Neuron (in vitro differentiated cells): ENCODE data around the gene PAQR6.
"Not testable (repeated sequence)": the region's sequence is repeated elsewhere in the genome, so short reads cannot be mapped to it uniquely, and the experiment has no call there.

Experiments
- H2AFZ ChIP-seq: one replicate; pipeline ENCODE4 v1.6.1; 2013; ENCODE audit warnings: low read depth, mild to moderate bottlenecking, inconsistent platforms, low read length, moderate library complexity
- H3K27me3 ChIP-seq: one replicate; pipeline ENCODE4 v1.6.1; 2013; ENCODE audit warnings: low read length; ENCODE audit not compliant: insufficient read depth
- H3K36me3 ChIP-seq: one replicate; pipeline ENCODE4 v1.6.1; 2013; ENCODE audit warnings: low read length; ENCODE audit not compliant: insufficient read depth
- H3K4me1 ChIP-seq: one replicate; pipeline ENCODE4 v1.6.1; 2013; ENCODE audit warnings: low read length; ENCODE audit not compliant: insufficient read depth
- H3K4me3 ChIP-seq: 2 replicates; pipeline ENCODE4 v1.5.1; 2013; ENCODE audit warnings: mild to moderate bottlenecking, low read length, moderate library complexity
- H3K9me3 ChIP-seq: one replicate; pipeline ENCODE4 v1.6.1; 2013; ENCODE audit warnings: low read length

Gene PAQR6

DNA sequence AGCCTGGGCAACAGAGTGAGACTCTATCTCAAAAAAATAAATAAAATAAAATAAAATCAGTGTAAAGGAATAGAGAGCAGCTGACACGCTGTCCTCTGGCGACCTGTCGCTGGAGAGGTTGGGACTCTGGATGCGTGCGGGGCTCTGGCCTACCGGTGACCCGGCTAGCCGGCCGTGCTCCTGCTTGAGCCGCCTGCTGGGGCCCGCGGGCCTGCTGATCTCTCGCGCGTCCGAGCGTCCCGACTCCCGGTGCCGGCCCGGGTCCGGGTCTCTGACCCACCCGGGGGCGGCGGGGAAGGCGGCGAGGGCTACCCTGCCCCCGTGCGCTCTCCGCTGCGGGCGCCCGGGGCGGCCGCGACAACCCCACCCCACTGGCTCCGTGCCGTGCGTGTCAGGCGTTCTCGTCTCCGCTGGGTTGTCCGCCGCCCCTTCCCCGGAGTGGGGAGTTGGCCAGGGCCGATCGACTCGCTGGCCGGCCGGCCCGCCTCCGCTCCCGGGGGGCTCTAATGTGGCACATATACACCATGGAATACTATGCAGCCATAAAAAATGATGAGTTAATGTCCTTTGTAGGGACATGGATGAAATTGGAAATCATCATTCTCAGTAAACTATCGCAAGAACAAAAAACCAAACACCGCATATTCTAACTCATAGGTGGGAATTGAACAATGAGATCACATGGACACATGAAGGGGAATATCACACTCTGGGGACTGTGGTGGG lies 31.3 kb downstream of the PAQR6 start:
- peaks cover 21% of the 10 kb centered on the region for H3K36me3 ChIP-seq
- not testable (repeated sequence) for H3K9me3 ChIP-seq, H3K4me1 ChIP-seq, H3K27me3 ChIP-seq, H2AFZ ChIP-seq, H3K4me3 ChIP-seq

DNA sequence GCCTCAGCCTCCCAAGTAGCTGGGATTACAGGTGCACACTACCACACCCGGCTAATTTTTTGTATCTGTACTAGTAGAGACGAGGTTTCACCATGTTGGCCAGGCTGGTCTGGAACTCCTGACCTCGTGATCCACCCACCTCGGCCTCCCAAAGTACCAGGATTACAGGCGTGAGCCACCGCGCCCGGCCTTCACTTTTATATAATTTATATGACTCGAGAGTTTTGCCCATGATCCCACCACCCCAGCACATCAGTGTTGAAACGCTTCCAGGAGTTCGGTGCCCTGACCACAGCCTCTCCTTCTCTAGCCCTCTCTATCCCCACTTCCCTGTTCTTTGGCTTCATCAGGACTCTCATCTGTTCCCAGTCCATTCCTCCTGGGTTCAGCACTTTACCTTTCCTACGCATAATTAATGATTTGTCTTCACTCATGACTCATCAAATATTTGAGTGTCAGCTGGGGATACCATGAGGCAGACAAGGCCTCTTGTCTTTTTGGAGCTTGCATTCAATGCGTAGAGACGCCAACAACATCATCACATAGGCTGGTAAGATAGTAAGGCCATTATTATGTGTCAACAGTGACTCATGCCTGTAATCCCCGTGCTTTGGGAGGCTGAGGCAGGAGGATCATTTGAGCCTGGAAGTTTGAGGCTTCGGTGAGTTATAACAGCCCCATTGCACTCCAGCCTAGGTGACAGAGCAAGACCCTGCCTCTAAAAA lies 33.7 kb downstream of the PAQR6 start:
- peaks cover 27% of the 10 kb centered on the region for H3K36me3 ChIP-seq

DNA sequence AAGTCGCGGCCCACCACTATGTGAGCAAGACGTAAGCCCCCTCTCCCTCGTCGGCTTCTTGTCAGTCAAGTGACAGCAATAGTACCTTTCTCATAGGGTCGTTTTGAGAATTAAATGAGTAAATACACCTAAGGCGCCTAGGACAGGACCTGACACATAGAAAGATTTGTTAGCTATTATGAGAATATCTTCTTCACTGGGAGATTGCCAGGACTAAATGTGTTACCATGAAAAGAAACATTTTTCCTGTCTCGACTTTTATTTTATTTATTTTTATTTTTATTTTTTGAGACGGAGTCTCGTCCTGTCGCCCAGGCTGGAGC lies 34.3 kb downstream of the PAQR6 start:
- H3K4me3 ChIP-seq = peak overlapping the region; percentile 99
- H3K27me3 ChIP-seq = no peaks in the 10 kb centered on the region
- H3K4me1 ChIP-seq = peaks cover 10% of the 10 kb centered on the region
- peaks cover 31% of the 10 kb centered on the region for H3K36me3 ChIP-seq
- H3K9me3 ChIP-seq = no peaks in the 10 kb centered on the region
- H2AFZ ChIP-seq = peak overlapping the region; percentile 35

More for the DNA sequence above, 33.7 kb downstream of the PAQR6 start:
- Histone ChIP-seq H3K9me3 (no peaks in the 10 kb centered on the region), H3K4me3 (peak overlapping the region; percentile 99), H3K27me3 (no peaks in the 10 kb centered on the region), H2AFZ (no peak overlapping the region), H3K4me1 (peaks cover 10% of the 10 kb centered on the region)

DNA sequence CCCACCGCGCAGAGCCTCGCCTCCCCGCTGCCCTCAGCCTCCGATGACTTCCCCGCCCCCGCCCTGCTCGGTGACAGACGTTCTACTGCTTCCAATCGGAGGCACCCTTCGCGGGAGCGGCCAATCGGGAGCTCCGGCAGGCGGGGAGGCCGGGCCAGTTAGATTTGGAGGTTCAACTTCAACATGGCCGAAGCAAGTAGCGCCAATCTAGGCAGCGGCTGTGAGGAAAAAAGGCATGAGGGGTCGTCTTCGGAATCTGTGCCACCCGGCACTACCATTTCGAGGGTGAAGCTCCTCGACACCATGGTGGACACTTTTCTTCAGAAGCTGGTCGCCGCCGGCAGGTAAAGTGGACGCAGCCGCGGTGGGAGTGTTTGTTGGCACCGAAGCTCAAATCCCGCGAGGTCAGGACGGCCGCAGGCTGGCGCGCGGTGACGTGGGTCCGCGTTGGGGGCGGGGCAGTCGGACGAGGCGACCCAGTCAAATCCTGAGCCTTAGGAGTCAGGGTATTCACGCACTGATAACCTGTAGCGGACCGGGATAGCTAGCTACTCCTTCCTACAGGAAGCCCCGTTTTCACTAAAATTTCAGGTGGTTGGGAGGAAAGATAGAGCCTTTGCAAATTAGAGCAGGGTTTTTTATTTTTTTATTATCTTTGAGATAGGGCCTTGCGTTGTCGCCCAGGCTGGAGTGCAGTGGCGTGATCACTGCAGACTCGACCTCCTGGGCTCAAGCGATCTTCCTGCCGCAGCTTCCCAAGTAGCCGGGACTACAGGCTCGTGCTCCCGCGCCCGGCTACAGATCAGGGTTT lies 34.8 kb downstream of the PAQR6 start, which contains the start of gene PMF1:
TSS of gene PMF1 (plus strand) at position 175 of the 811 bp plus-strand sequence. CDS start at position 184, 9 bp downstream.
- peak within 1 kb of the TSS; percentile 90 for H2AFZ ChIP-seq
- no peaks in the 10 kb centered on the region for H3K27me3 ChIP-seq
- no peaks in the 10 kb centered on the region for H3K9me3 ChIP-seq
- peaks cover 10% of the 10 kb centered on the region for H3K4me1 ChIP-seq
- H3K36me3 ChIP-seq = peaks cover 31% of the 10 kb centered on the region
- peak within 1 kb of the TSS; percentile 99 for H3K4me3 ChIP-seq

DNA sequence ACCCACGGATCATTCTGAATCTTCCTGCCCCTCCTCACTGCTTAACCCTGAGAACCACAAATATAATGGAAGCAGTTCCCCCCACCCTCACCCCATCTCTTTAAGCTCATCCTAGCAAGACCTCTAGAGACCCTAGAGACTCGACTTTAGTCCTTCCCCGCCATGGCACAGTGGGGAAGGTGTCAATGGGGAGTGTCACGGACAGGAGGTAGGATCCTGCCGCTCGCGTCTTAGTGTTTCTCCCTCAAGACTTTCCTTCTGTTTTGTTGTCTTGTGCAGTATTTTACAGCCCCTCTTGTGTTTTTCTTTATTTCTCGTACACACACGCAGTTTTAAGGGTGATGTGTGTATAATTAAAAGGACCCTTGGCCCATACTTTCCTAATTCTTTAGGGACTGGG lies 35.7 kb downstream of the PAQR6 start:
- Histone ChIP-seq H2AFZ (peak overlapping the region; percentile 90), H3K4me3 (peak overlapping the region; percentile 99), H3K27me3 (no peaks in the 10 kb centered on the region), H3K36me3 (peaks cover 36% of the 10 kb centered on the region), H3K9me3 (no peaks in the 10 kb centered on the region), H3K4me1 (peaks cover 10% of the 10 kb centered on the region)

DNA sequence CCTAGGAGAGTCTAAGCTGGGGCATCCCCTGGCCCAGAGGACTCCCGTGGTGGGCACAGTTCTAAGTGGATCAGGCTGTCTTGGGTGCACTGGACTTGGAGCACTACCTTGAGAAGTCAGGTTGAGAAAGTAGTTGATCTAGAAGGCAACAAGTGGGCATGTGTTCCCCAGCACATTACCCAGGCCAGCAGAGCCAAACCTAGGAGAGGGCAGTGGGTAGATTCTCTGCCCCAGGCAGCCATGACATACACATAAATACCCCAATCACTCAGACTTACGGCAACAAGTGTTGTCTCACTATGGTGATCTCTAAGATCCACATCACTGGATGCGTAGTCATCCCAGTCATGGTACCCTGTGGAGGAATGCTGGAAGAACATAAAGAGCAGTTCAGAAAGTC lies 36.6 kb downstream of the PAQR6 start:
- no peaks in the 10 kb centered on the region for H3K9me3 ChIP-seq
- peaks cover 39% of the 10 kb centered on the region for H3K36me3 ChIP-seq
- no peak overlapping the region for H2AFZ ChIP-seq
- H3K27me3 ChIP-seq = no peaks in the 10 kb centered on the region
- no peak overlapping the region for H3K4me3 ChIP-seq
- peaks cover 10% of the 10 kb centered on the region for H3K4me1 ChIP-seq

DNA sequence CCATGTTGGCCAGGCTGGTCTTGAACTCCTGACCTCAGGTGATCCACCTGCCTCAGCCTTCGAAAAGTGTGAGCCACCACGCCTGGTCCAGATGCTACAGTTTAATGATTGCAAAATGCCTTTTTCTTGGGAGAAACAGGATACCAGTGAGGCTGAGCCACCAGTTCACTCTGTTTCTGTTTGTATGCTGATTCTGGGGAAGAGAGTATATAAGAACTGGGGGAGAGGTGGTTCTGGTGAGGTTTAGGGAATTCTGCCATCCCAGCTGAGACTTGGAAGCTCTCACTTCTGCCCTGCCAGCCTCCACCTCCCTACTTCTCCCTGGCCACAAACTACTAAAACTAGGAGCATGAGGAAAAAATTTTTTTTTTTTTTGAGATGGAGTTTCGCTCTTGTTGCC lies 43.2 kb downstream of the PAQR6 start:
- Histone ChIP-seq H3K27me3 (no peaks in the 10 kb centered on the region), H2AFZ (no peak overlapping the region), H3K9me3 (no peaks in the 10 kb centered on the region), H3K4me3 (no peak overlapping the region), H3K36me3 (peaks cover 27% of the 10 kb centered on the region), H3K4me1 (no peaks in the 10 kb centered on the region)

DNA sequence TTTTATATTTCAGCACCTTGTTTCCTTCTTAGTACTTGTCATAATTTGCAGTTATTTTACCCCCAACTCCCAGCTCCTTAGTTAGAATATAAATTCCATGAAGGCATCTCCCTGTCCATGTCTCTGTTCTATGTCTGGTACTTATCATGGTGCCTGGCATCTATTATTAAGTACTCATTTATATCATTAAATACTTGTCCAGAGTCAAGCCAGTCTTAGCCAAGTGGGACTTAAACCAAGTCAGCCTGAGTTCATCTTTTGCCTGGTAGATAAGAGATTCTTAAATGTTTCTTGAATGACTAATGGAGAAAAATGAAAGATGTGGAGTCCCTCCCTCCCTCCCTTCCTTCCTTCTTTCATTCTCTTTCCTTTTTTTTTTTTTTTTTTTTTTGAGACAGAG lies 44.5 kb downstream of the PAQR6 start:
- Histone ChIP-seq H3K27me3 (no peaks in the 10 kb centered on the region), H3K9me3 (no peaks in the 10 kb centered on the region), H3K36me3 (peaks cover 26% of the 10 kb centered on the region), H3K4me1 (no peaks in the 10 kb centered on the region), H3K4me3 (no peak overlapping the region), H2AFZ (no peak overlapping the region)

DNA sequence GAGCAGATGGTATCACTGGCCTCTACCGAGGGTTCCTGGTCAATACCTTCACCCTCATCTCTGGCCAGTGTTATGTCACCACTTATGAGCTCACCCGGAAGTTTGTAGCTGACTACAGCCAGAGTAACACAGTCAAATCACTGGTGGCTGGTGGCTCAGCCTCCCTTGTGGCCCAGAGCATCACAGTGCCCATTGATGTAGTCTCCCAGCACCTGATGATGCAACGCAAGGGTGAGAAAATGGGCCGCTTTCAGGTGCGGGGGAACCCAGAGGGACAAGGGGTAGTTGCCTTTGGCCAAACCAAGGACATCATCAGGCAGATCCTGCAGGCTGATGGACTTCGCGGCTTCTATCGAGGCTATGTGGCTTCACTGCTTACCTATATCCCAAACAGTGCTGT lies 47.8 kb downstream of the PAQR6 start:
- Histone ChIP-seq H3K9me3 (no peaks in the 10 kb centered on the region), H3K4me1 (no peaks in the 10 kb centered on the region), H3K36me3 (peaks cover 17% of the 10 kb centered on the region), H3K27me3 (no peaks in the 10 kb centered on the region), H2AFZ (no peak overlapping the region), H3K4me3 (no peak overlapping the region)

DNA sequence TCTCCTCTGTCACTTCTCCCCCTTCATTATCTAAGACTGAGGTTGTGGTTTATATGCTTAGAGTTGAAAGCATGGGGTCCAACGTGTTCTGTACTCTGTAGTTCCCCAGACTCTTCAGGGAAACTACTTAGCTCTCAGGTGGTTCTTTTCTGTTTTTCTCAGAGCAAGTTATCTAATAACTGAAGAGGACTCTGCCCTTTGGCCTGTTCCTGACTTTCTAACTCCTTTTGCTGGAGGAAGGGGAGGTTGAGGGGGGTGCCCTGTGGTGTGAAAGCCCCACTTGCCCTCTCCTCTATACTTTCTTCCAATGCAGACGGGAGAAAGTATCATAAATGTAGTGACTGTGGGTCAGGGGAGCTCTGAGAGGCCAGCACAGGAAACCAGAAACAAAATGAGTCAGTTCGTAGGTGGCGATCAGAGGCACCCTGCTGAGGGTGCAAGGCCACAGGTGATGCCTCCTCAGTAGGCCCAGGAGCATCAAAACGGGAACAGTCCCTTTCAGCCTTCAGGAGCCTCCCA lies 49.0 kb downstream of the PAQR6 start:
- Histone ChIP-seq H3K9me3 (no peaks in the 10 kb centered on the region), H3K4me3 (no peak overlapping the region), H3K27me3 (no peaks in the 10 kb centered on the region), H3K36me3 (peaks cover 15% of the 10 kb centered on the region), H3K4me1 (peaks cover 8% of the 10 kb centered on the region), H2AFZ (no peak overlapping the region)

DNA sequence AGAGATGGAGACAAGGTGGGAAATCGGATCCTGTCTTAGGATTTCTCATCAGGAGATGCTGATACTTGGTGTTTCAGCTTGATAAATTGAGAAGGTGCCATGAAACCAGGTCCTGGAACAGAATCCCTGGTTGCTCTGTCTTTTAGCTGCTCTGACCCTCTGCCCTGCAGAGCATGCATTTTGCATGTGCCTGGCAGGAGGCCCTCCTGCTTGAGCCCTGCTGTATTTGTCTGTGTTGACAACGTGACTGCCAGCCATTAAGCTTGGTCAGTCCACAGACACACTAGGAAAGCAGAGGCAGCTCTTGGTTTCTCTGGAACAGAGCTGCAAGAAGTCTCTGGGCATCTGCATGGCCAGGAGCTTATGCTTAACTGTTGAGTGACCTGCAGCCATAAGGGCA lies 51.4 kb downstream of the PAQR6 start:
- H3K36me3 ChIP-seq = peaks cover 10% of the 10 kb centered on the region
- no peaks in the 10 kb centered on the region for H3K27me3 ChIP-seq
- H3K9me3 ChIP-seq = no peaks in the 10 kb centered on the region
- H3K4me3 ChIP-seq = no peak overlapping the region
- H2AFZ ChIP-seq = no peak overlapping the region
- H3K4me1 ChIP-seq = peaks cover 8% of the 10 kb centered on the region

DNA sequence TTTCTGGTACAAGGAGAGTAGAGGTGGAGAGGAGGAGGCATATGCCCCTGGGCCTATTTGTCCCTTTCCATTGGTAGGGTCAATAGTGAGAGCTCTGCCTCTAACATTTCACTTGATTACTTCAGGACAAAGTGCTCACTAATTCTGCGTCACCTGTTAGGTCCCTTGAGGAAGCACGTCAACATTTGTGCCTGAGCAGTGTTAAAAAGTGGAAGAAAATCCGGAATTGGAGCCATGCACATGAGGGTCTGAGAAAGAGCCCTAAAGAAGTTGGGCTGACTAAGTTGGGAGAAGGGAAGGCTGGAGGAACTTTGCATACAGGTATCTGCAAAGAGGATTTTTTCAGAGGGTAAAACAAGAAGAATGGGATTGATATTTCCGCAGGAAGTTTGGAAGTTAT lies 52.0 kb downstream of the PAQR6 start:
- Histone ChIP-seq H3K27me3 (no peaks in the 10 kb centered on the region), H3K9me3 (no peaks in the 10 kb centered on the region), H3K4me1 (peaks cover 8% of the 10 kb centered on the region), H3K36me3 (peaks cover 10% of the 10 kb centered on the region), H3K4me3 (no peak overlapping the region), H2AFZ (no peak overlapping the region)

DNA sequence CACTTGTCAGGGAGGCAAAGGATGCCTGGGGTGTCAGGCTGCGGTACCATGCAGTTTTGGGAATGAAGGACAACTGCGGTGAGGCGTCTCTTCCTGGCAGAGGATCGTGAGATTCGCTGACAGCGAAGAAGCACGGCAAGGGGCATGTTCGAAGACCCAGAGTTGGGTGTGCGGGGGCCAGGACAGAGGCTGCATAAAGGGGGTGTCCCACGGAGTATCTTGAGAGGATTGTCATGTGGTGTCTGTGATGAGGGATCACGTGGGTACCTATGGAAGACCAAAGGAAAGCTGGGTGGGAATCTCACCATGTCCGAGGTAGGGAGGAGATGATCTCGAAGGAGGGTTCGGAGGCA lies 53.6 kb downstream of the PAQR6 start:
- H3K9me3 ChIP-seq = no peaks in the 10 kb centered on the region
- H2AFZ ChIP-seq = no peak overlapping the region
- H3K27me3 ChIP-seq = no peaks in the 10 kb centered on the region
- no peaks in the 10 kb centered on the region for H3K36me3 ChIP-seq
- peak overlapping the region; percentile 79 for H3K4me3 ChIP-seq
- peaks cover 8% of the 10 kb centered on the region for H3K4me1 ChIP-seq
